Mesenchymal stem cell (in vitro differentiated cells and primary cell): ENCODE results near the gene PKN2.
"Not testable (repeated sequence)": the region's sequence is repeated elsewhere in the genome, so short reads cannot be mapped to it uniquely, and the experiment has no call there.

Experiments
- DNase-seq: peaks from one replicate; pipeline ENCODE4 v3.0.0-alpha.2; 2013
- H2AFZ ChIP-seq: one replicate; pipeline ENCODE4 v1.6.1; 2013; ENCODE audit warnings: low read depth, mild to moderate bottlenecking, control low read depth, inconsistent platforms, low read length, moderate library complexity
- H2AK5ac ChIP-seq: 2 replicates; pipeline ENCODE4 v1.6.1; 2013; ENCODE audit warnings: low read length, moderate library complexity, mild to moderate bottlenecking, inconsistent platforms; ENCODE audit not compliant: severe bottlenecking
- H2BK120ac ChIP-seq: one replicate; pipeline ENCODE4 v1.6.1; 2013; ENCODE audit warnings: low read depth, mild to moderate bottlenecking, inconsistent platforms, low read length, moderate library complexity
- H2BK12ac ChIP-seq, 2 experiments: one replicate each; pipeline ENCODE4 v1.6.1; 2013; ENCODE audit warnings: inconsistent platforms in 2 of 2, low read length in 2 of 2, mild to moderate bottlenecking in 2 of 2, moderate library complexity in 2 of 2, control low read depth in 1 of 2
- H2BK15ac ChIP-seq: one replicate; pipeline ENCODE4 v1.6.1; 2013; ENCODE audit warnings: mild to moderate bottlenecking, low read depth, inconsistent platforms; ENCODE audit not compliant: poor library complexity, severe bottlenecking
- H2BK5ac ChIP-seq: 2 replicates; pipeline ENCODE4 v1.6.1; 2013; ENCODE audit warnings: low read depth, mild to moderate bottlenecking, low read length, control low read depth, inconsistent platforms; ENCODE audit not compliant: poor library complexity, severe bottlenecking
- H3K14ac ChIP-seq, 2 experiments: one replicate each; pipeline ENCODE4 v1.6.1; 2013; ENCODE audit warnings: inconsistent platforms in 2 of 2, low read length in 2 of 2, control low read depth in 1 of 2, mild to moderate bottlenecking in 1 of 2, moderate library complexity in 1 of 2
- H3K18ac ChIP-seq, 2 experiments: one replicate each; pipeline ENCODE4 v1.6.1; 2013; ENCODE audit warnings: inconsistent platforms in 2 of 2, low read length in 2 of 2, control low read depth in 1 of 2, low read depth in 1 of 2, mild to moderate bottlenecking in 1 of 2
- H3K23ac ChIP-seq, 2 experiments: one replicate each; pipeline ENCODE4 v1.6.1; 2013; ENCODE audit warnings: inconsistent platforms in 2 of 2, low read length in 2 of 2, mild to moderate bottlenecking in 2 of 2, moderate library complexity in 2 of 2, control low read depth in 1 of 2
- H3K27ac ChIP-seq: 2 replicates; pipeline ENCODE4 v1.5.1; 2013; ENCODE audit warnings: mild to moderate bottlenecking, moderate library complexity, low read length, control low read depth, inconsistent platforms; ENCODE audit not compliant: poor library complexity, severe bottlenecking
- H3K27me3 ChIP-seq, 2 experiments: 2 replicates each; pipeline versions ENCODE4 v1.6.1 to v1.7.0; 2013; ENCODE audit warnings: low read length in 2 of 2, mild to moderate bottlenecking in 2 of 2, moderate library complexity in 2 of 2, control low read depth in 1 of 2, inconsistent platforms in 1 of 2; ENCODE audit not compliant: control insufficient read depth in 1 of 2, insufficient read depth in 1 of 2
- H3K36me3 ChIP-seq, 2 experiments: 2 replicates each; pipeline versions ENCODE4 v1.6.1 to v1.7.0; 2013; ENCODE audit warnings: low read length in 2 of 2, control low read depth in 1 of 2, inconsistent platforms in 1 of 2, low read depth in 1 of 2, mild to moderate bottlenecking in 1 of 2; ENCODE audit not compliant: insufficient read depth in 2 of 2, control insufficient read depth in 1 of 2
- H3K4ac ChIP-seq, 2 experiments: one replicate each; pipeline ENCODE4 v1.6.1; 2013; ENCODE audit warnings: inconsistent platforms in 2 of 2, low read length in 2 of 2, mild to moderate bottlenecking in 2 of 2, moderate library complexity in 2 of 2, control low read depth in 1 of 2, low read depth in 1 of 2
- H3K4me1 ChIP-seq: 2 replicates; pipeline ENCODE4 v1.6.1; 2013; ENCODE audit warnings: low read depth, low read length, control low read depth; ENCODE audit not compliant: control insufficient read depth, insufficient read depth
- H3K4me2 ChIP-seq: 2 replicates; pipeline ENCODE4 v1.6.1; 2013; ENCODE audit warnings: low read length, mild to moderate bottlenecking, inconsistent platforms; ENCODE audit not compliant: poor library complexity, severe bottlenecking
- H3K4me3 ChIP-seq, 2 experiments: 2 replicates each; pipeline versions ENCODE4 v1.5.1 to v1.7.0; 2013; ENCODE audit warnings: low read length in 2 of 2, mild to moderate bottlenecking in 2 of 2, control low read depth in 1 of 2, low read depth in 1 of 2; ENCODE audit not compliant: insufficient read depth in 1 of 2
- H3K79me1 ChIP-seq: replicated peaks from 2 replicates; pipeline ENCODE4 v1.6.1; 2013; ENCODE audit warnings: mild to moderate bottlenecking, control low read depth, low read length, inconsistent platforms; ENCODE audit not compliant: poor library complexity, severe bottlenecking
- H3K9ac ChIP-seq: 2 replicates; pipeline ENCODE4 v1.7.0; 2013; ENCODE audit warnings: mild to moderate bottlenecking, low read length, moderate library complexity
- H3K9me3 ChIP-seq: 2 replicates; pipeline ENCODE4 v1.7.0; 2013; ENCODE audit warnings: mild to moderate bottlenecking, low read length; ENCODE audit not compliant: control insufficient read depth
- H4K8ac ChIP-seq: one replicate; pipeline ENCODE4 v1.6.1; 2013; ENCODE audit warnings: inconsistent platforms, mild to moderate bottlenecking, low read length, moderate library complexity
- H4K91ac ChIP-seq: one replicate; pipeline ENCODE4 v1.6.1; 2013; ENCODE audit warnings: mild to moderate bottlenecking, low read length, inconsistent platforms
- WGBS: methylation state at CpG from one replicate; pipeline ENCODE4 v1.1.7; 2013; ENCODE audit warnings: mixed read lengths; 5-methylcytosine and 5-hydroxymethylcytosine counted together

The PKN2 gene

DNA sequence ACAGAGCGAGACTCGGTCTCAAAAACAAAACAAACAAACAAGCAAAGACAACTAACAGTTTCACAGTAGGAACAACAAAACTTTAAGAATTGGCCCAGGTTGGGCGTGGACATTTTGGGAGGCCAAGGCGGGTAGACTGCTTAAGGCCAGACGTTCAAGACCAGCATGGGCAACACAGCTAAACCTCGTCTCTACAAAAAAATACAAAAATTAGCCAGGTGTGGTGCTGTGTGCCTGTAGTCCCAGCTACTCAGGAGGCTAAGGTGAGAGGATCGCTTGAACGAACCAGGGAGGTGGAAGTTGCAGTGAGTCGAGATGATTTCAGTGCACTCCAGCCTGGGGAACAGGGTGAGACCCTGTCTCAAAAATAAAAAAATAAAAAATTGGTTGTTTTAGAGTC is 193.8 kb downstream of the PKN2 start:
- DNase-seq, result no peak
- H2BK120ac ChIP-seq, result no peak overlapping the region
- H2BK5ac ChIP-seq, result no peak overlapping the region
- H3K23ac ChIP-seq, result no peak overlapping the region
- peaks cover 6 to 36% of the 10 kb centered on the region in 2 experiments for H3K36me3 ChIP-seq
- no peak overlapping the region for H3K18ac ChIP-seq
- H3K14ac ChIP-seq, result no peak overlapping the region
- H4K8ac ChIP-seq, result no peak overlapping the region
- H2AFZ ChIP-seq, result no peak overlapping the region
- H2AK5ac ChIP-seq, result peak overlapping the region; percentile 59
- H3K9ac ChIP-seq, result peak overlapping the region; percentile 60
- no peak overlapping the region for H3K4me3 ChIP-seq
- no peaks in the 10 kb centered on the region for H3K9me3 ChIP-seq
- no peak overlapping the region for H3K27ac ChIP-seq
- H2BK15ac ChIP-seq, result no peak overlapping the region
- no peak overlapping the region for H4K91ac ChIP-seq
- peaks cover 14% of the 10 kb centered on the region for H3K79me1 ChIP-seq
- peak overlapping the region in 1 of 2 experiments; percentile 28 for H3K4ac ChIP-seq
- no peaks in the 10 kb centered on the region for H3K27me3 ChIP-seq
- H2BK12ac ChIP-seq, result no peak overlapping the region
- H3K4me1 ChIP-seq, result peaks cover 1% of the 10 kb centered on the region
- WGBS, result 88% methylated on average over 8 of the region's 9 CpGs
- H3K4me2 ChIP-seq, result no peak overlapping the region

- Histone ChIP-seq H2BK12ac (no peak overlapping the region), H3K27ac (no peak overlapping the region), H4K91ac (no peak overlapping the region), H3K9ac (peak overlapping the region; percentile 52), H3K27me3 (no peaks in the 10 kb centered on the region), H3K4ac (no peak overlapping the region), H3K9me3 (no peaks in the 10 kb centered on the region), H3K23ac (no peak overlapping the region), H2BK5ac (no peak overlapping the region), H3K36me3 (peaks cover 6 to 44% of the 10 kb centered on the region in 2 experiments), H3K14ac (no peak overlapping the region), H2AK5ac (no peak overlapping the region), H3K18ac (no peak overlapping the region), H2AFZ (no peak overlapping the region), H2BK15ac (no peak overlapping the region), H3K4me3 (no peak overlapping the region), H3K79me1 (peaks cover 18% of the 10 kb centered on the region), H4K8ac (no peak overlapping the region), H3K4me1 (peaks cover 1% of the 10 kb centered on the region), H3K4me2 (no peak overlapping the region), H2BK120ac (no peak overlapping the region)
- DNase-seq, result no peak
- WGBS, result 96% methylated on average over 3 of the region's 4 CpGs
These were observed 194.7 kb downstream of the PKN2 start for GRCh38 chr1:88878731-88879130.

DNA sequence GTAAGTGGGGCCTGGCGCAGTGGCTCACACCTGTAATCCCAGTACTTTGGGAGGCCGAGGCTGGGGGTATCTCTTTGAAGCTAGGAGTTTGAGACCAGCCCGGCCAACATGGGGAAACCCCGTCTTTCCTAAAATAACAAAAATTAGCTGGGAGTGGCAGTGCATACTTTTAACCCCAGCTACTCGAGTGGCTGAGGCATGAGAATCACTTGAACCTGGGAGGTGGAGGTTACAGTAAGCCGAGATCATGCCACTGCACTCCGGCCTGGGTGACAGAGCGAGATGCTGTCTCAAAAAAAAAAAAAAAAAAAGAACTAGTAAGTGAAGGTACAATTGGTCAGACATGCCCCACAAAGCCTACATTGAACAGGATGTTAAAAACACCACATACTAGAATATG is 196.6 kb downstream of the PKN2 start:
- H2BK12ac ChIP-seq, H4K91ac ChIP-seq, H2AK5ac ChIP-seq, H3K23ac ChIP-seq, H2BK120ac ChIP-seq, H3K27ac ChIP-seq, H3K9ac ChIP-seq, H3K4me2 ChIP-seq, H3K4me3 ChIP-seq, H4K8ac ChIP-seq, H3K4ac ChIP-seq, H2BK5ac ChIP-seq, H3K14ac ChIP-seq, H3K4me1 ChIP-seq, H3K18ac ChIP-seq, H2AFZ ChIP-seq, H3K9me3 ChIP-seq, H3K27me3 ChIP-seq, H2BK15ac ChIP-seq, DNase-seq: not testable (repeated sequence)
- H3K79me1 ChIP-seq, result peaks cover 20% of the 10 kb centered on the region
- WGBS, result 93% methylated on average over 7 of the region's 8 CpGs
- H3K36me3 ChIP-seq, result peaks cover 14 to 59% of the 10 kb centered on the region in 2 experiments

GRCh38 chr1:88883156-88883555 is 199.1 kb downstream of the PKN2 start:
- H3K27me3 ChIP-seq, result no peaks in the 10 kb centered on the region
- peak overlapping the region; percentile 50 for H3K9ac ChIP-seq
- no peak overlapping the region for H4K8ac ChIP-seq
- H3K9me3 ChIP-seq, result no peaks in the 10 kb centered on the region
- H3K18ac ChIP-seq, result no peak overlapping the region
- WGBS, result 90% methylated on average over 3 of the region's 3 CpGs
- no peak overlapping the region for H2BK120ac ChIP-seq
- H2BK15ac ChIP-seq, result no peak overlapping the region
- no peak overlapping the region for H2AFZ ChIP-seq
- no peak overlapping the region for H4K91ac ChIP-seq
- no peak overlapping the region for H3K14ac ChIP-seq
- peaks cover 18 to 78% of the 10 kb centered on the region in 2 experiments for H3K36me3 ChIP-seq
- H3K79me1 ChIP-seq, result peaks cover 13% of the 10 kb centered on the region
- no peak overlapping the region for H3K27ac ChIP-seq
- H3K4ac ChIP-seq, result no peak overlapping the region
- no peak overlapping the region for H2AK5ac ChIP-seq
- no peak overlapping the region for H3K4me2 ChIP-seq
- no peak overlapping the region for H3K23ac ChIP-seq
- no peak overlapping the region for H2BK12ac ChIP-seq
- no peaks in the 10 kb centered on the region for H3K4me1 ChIP-seq
- H3K4me3 ChIP-seq, result no peak overlapping the region
- no peak overlapping the region for H2BK5ac ChIP-seq
- DNase-seq, result no peak
